ENCODE results near the gene C18orf63. TPM values are rescaled to one million over a fixed set of nuclear protein-coding genes. Genes with fewer than 3 reads are reported as not detected.

Gene C18orf63
- total RNA-seq, 1 experiment from 2014 or later = not detected

DNA sequence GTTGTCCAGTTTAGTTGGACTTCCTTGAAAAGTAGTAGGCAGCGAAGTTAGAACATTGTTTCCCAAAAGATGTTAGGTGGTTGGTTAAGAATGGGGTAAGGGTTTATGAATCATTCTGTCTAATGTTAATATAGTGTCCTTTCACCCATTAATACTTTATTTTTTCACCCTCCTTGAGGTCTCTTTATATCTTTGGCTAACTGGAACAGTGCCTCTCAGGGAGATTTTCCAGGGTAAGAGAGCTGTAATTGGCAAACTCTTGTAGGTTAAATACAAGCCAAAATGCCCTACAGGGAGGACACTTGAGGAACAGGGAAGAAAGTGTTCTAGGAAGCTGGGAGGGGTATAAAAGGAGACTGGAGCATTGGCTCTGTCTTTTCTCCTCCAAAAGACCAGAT is 22.3 kb downstream of the C18orf63 start:
- H3K36me3 ChIP-seq (ENCODE audit: control insufficient read depth in 1 of 2, insufficient read depth in 2 of 2, low read length in 2 of 2) = no peaks in the 10 kb centered on the region
- ChIA-PET RAD21 (ENCODE audit: low non-redundant PET in 1 of 2, low total read pairs in 2 of 2, uncharacterized antibody in 2 of 2, unreplicated experiment in 2 of 2) (no interaction called here), POLR2A (no interaction called here), CTCF (interaction anchor here (2.0 to 2.1 kb wide), 2 partner anchors 11 to 140 kb away, joined by 4 to 5 read pairs; no protein-coding TSS in a partner anchor)
- no TSS peak for BruUV-seq (replicated peaks)
- ATAC-seq (no peak), DNase-seq (ENCODE audit: low read depth, low spot score) (no peak)
- H3K27ac ChIP-seq (ENCODE audit: low read depth, low read length) = no peak overlapping the region
- H3K4me3 ChIP-seq (replicated peaks in 1 of 2; ENCODE audit: low read depth in 1 of 2, low read length in 2 of 2) = no peak overlapping the region
- H3K4me1 ChIP-seq (ENCODE audit: control insufficient read depth in 1 of 2, insufficient read depth in 2 of 2, low read length in 2 of 2) = no peaks in the 10 kb centered on the region
- H2AFZ ChIP-seq (ENCODE audit: low read depth, low read length, poor library complexity, severe bottlenecking) = no peak overlapping the region
- no peak overlapping the region for H3K4me2 ChIP-seq (ENCODE audit: low read length)
- no peaks in the 10 kb centered on the region for H3K9me2 ChIP-seq (ENCODE audit: insufficient read depth)
- peaks cover 10% of the 10 kb centered on the region for H3K27me3 ChIP-seq (ENCODE audit: insufficient read depth, low read length)
- no peaks in the 10 kb centered on the region for H3K79me2 ChIP-seq (ENCODE audit: insufficient read depth, low read length)
- intact Hi-C loops (cut with micrococcal nuclease) = no loop called here
- no peak overlapping the region for H3K9ac ChIP-seq (ENCODE audit: low read length)
- no peaks in the 10 kb centered on the region for H3K9me3 ChIP-seq (ENCODE audit: control insufficient read depth in 1 of 2, insufficient read depth in 1 of 2, low read depth in 1 of 2, low read length in 2 of 2)
- no peaks in the 10 kb centered on the region for H4K20me1 ChIP-seq (ENCODE audit: insufficient read depth)
- no peak for TF ChIP-seq CEBPB (IDR thresholded peaks at IDR 0.05; ENCODE audit: low read depth)
- TF ChIP-seq ZNF274 (IDR thresholded peaks at IDR 0.05; ENCODE audit: low read depth, low read length) = no peak
- no peak for TF ChIP-seq FOSL1 (IDR thresholded peaks at IDR 0.05; ENCODE audit: low read depth)
- no peak for TF ChIP-seq TCF7L2 (IDR thresholded peaks at IDR 0.05; ENCODE audit: borderline replicate concordance, extremely low read depth, insufficient read depth, insufficient read length)
- no peak for TF ChIP-seq SP1 (IDR thresholded peaks at IDR 0.05; ENCODE audit: low read depth)
- TF ChIP-seq, protein P1, sequence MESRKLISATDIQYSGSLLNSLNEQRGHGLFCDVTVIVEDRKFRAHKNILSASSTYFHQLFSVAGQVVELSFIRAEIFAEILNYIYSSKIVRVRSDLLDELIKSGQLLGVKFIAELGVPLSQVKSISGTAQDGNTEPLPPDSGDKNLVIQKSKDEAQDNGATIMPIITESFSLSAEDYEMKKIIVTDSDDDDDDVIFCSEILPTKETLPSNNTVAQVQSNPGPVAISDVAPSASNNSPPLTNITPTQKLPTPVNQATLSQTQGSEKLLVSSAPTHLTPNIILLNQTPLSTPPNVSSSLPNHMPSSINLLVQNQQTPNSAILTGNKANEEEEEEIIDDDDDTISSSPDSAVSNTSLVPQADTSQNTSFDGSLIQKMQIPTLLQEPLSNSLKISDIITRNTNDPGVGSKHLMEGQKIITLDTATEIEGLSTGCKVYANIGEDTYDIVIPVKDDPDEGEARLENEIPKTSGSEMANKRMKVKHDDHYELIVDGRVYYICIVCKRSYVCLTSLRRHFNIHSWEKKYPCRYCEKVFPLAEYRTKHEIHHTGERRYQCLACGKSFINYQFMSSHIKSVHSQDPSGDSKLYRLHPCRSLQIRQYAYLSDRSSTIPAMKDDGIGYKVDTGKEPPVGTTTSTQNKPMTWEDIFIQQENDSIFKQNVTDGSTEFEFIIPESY (IDR thresholded peaks at IDR 0.05; ENCODE audit: extremely low read depth, insufficient replicate concordance, low read length) = no peak
- no peak for TF ChIP-seq SIN3A (IDR thresholded peaks at IDR 0.05; ENCODE audit: low read depth)
- TF ChIP-seq ELF1 (IDR thresholded peaks at IDR 0.05; ENCODE audit: borderline replicate concordance, low read depth) = no peak
- TF ChIP-seq CBX3 (IDR thresholded peaks at IDR 0.05; ENCODE audit: low read depth) = no peak
- TF ChIP-seq SRF (IDR thresholded peaks at IDR 0.05; ENCODE audit: low read depth) = no peak
- no peak for TF ChIP-seq ATF3 (IDR thresholded peaks at IDR 0.05)
- TF ChIP-seq CTCF (IDR thresholded peaks at IDR 0.05 in 2 of 3, conservative IDR thresholded peaks at IDR 0.05 in 1 of 3; ENCODE audit: borderline replicate concordance in 1 of 3, insufficient read depth in 1 of 3, low read depth in 2 of 3, low read length in 2 of 3) = no peak
- no peak for TF ChIP-seq POLR2AphosphoS5 (IDR thresholded peaks at IDR 0.05; ENCODE audit: low read depth, low read length)

All from HCT116 (cell line).